A549 (cell line): ENCODE results near the gene FOXM1. TPM values are rescaled to one million over a fixed set of nuclear protein-coding genes. Genes with fewer than 3 reads are reported as not detected.

Experiments used
- ATAC-seq, 2 experiments: fragments of 200-7000 bp in 1 of 2; fragments of >200 bp in 1 of 2; cut with Nextera tagmentation in 1 of 2; cut with Tn5 transposase in 1 of 2; 3 replicates each; pipeline versions ENCODE4 v1.8.0 to v1.9.1; 2018 to 2020; ENCODE audit warnings: mild to moderate bottlenecking in 1 of 2, moderate library complexity in 1 of 2
- CTCF ChIA-PET: fragments of 300-600 bp; sonication (Branson Sonifier 250); formaldehyde crosslinking; extraction: SDS; loops from one replicate; lab custom pipeline; 2021; ENCODE audit warnings: antibody characterized with exemption, inconsistent platforms; lab: Yijun Ruan, JAX
- POLR2A ChIA-PET: fragments of 350-600 bp; formaldehyde crosslinking; extraction: SDS; loops from one replicate; lab custom pipeline; 2021; ENCODE audit warnings: antibody characterized with exemption, inconsistent platforms; lab: Yijun Ruan, JAX
- DNase-seq, 2 experiments: peaks; one replicate each; pipeline versions ENCODE4 v3.0.0 to v3.0.0-alpha.2; 2011 to 2016; ENCODE audit warnings: low read depth in 1 of 2, low spot score in 1 of 2
- FAIRE-seq: peaks from 2 replicates; lab custom pipeline; 2011; peaks lifted over from hg19 to GRCh38; lab: Jason Lieb, UNC
- H3K27ac ChIP-seq, 2 experiments: fragments of >200 bp; sonication (Bioruptor Twin); formaldehyde crosslinking; 3 replicates each; pipeline ENCODE4 v1.5.1; 2016 to 2017
- H3K4me1 ChIP-seq: fragments of >200 bp; sonication (Bioruptor Twin); formaldehyde crosslinking; 3 replicates; pipeline ENCODE4 v1.6.1; 2016
- H3K4me2 ChIP-seq: fragments of >200 bp; sonication (Bioruptor Twin); formaldehyde crosslinking; 3 replicates; pipeline ENCODE4 v1.6.1; 2016
- H3K4me3 ChIP-seq: fragments of >200 bp; sonication (Bioruptor Twin); formaldehyde crosslinking; 3 replicates; pipeline ENCODE4 v1.5.1; 2016
- H3K9me3 ChIP-seq: fragments of >200 bp; sonication (Bioruptor Twin); formaldehyde crosslinking; 3 replicates; pipeline ENCODE4 v1.6.1; 2016
- CBX2 ChIP-seq: fragments of 200-600 bp; sonication (generic); IDR thresholded peaks from 2 replicates; pipeline ENCODE4 v1.6.1; 2016; ENCODE audit warnings: low read depth, mild to moderate bottlenecking, borderline replicate concordance
- CEBPB ChIP-seq, 2 experiments: fragments of >200 bp in 1 of 2; sonication (Bioruptor Twin) in 1 of 2; formaldehyde crosslinking in 1 of 2; IDR thresholded peaks; 2 replicates each; pipeline ENCODE4 v1.6.1; 2012 to 2016
- CHD2 ChIP-seq: fragments of 150-350 bp; IDR thresholded peaks from 2 replicates; pipeline ENCODE4 v1.6.1; 2014; ENCODE audit warnings: low read length; ENCODE audit not compliant: partially characterized antibody
- CHD4 ChIP-seq: fragments of 200-600 bp; sonication (generic); IDR thresholded peaks from 2 replicates; pipeline ENCODE4 v1.6.1; 2016; ENCODE audit warnings: antibody characterized with exemption, mild to moderate bottlenecking, borderline replicate concordance
- EP300 ChIP-seq, 2 experiments: fragments of >200 bp; sonication (Bioruptor Twin); formaldehyde crosslinking; IDR thresholded peaks; 2 replicates in 1 of 2; 3 replicates in 1 of 2; pipeline ENCODE4 v1.6.1; 2016 to 2017
- ESRRA ChIP-seq: fragments of 150-350 bp; IDR thresholded peaks from 2 replicates; pipeline ENCODE4 v1.6.1; 2014; ENCODE audit warnings: mild to moderate bottlenecking, low read length, borderline replicate concordance
- FOSB ChIP-seq: fragments of 250-450 bp; sonication (Bioruptor Pico); IDR thresholded peaks from 2 replicates; pipeline ENCODE4 v1.5.0; 2020; ENCODE audit warnings: mild to moderate bottlenecking, moderate library complexity
- HDAC2 ChIP-seq: fragments of 200-600 bp; sonication (generic); IDR thresholded peaks from 2 replicates; pipeline ENCODE4 v1.6.1; 2016
- HOXA7 ChIP-seq: fragments of 250-450 bp; sonication (Bioruptor Pico); IDR thresholded peaks from 2 replicates; pipeline ENCODE4 v1.5.0; 2020; ENCODE audit warnings: mild to moderate bottlenecking, moderate library complexity
- HOXB5 ChIP-seq: fragments of 250-450 bp; sonication (Bioruptor Pico); IDR thresholded peaks from 2 replicates; pipeline ENCODE4 v1.5.0; 2020; ENCODE audit warnings: mild to moderate bottlenecking, moderate library complexity
- JUNB ChIP-seq: fragments of >200 bp; sonication (Bioruptor Twin); formaldehyde crosslinking; IDR thresholded peaks from 2 replicates; pipeline ENCODE4 v1.6.1; 2016
- KDM1A ChIP-seq: fragments of 200-600 bp; sonication (generic); IDR thresholded peaks from 2 replicates; pipeline ENCODE4 v1.6.1; 2016; ENCODE audit warnings: low read depth, mild to moderate bottlenecking
- MAFK ChIP-seq: fragments of 450-650 bp; IDR thresholded peaks from 2 replicates; pipeline ENCODE4 v1.6.1; 2014; ENCODE audit not compliant: partially characterized antibody
- MYC ChIP-seq: IDR thresholded peaks from 2 replicates; pipeline ENCODE4 v1.6.1; 2012; ENCODE audit warnings: mild to moderate bottlenecking, inconsistent platforms, low read length, improper control_type of control experiment, borderline replicate concordance
- NFE2L2 ChIP-seq: fragments of 150-350 bp; conservative IDR thresholded peaks from 2 replicates; pipeline ENCODE4 v1.6.1; 2014; ENCODE audit warnings: low read length
- NPAS2 ChIP-seq: fragments of 250-450 bp; sonication (Bioruptor Pico); IDR thresholded peaks from 2 replicates; pipeline ENCODE4 v1.8.0; 2022; ENCODE audit warnings: mild to moderate bottlenecking, moderate library complexity, borderline replicate concordance
- NR3C1 ChIP-seq: fragments of >200 bp; sonication (Bioruptor Twin); formaldehyde crosslinking; IDR thresholded peaks from 3 replicates; pipeline ENCODE4 v1.6.1; 2017
- RARB ChIP-seq: fragments of 250-450 bp; sonication (Bioruptor Pico); IDR thresholded peaks from 2 replicates; pipeline ENCODE4 v1.8.0; 2021; ENCODE audit warnings: mild to moderate bottlenecking, moderate library complexity
- RCOR1 ChIP-seq: fragments of 150-350 bp; IDR thresholded peaks from 2 replicates; pipeline ENCODE4 v1.6.1; 2014; ENCODE audit warnings: antibody characterized with exemption, low read length, low read depth
- RFX5 ChIP-seq: fragments of 450-650 bp; IDR thresholded peaks from 2 replicates; pipeline ENCODE4 v1.7.1; 2014; ENCODE audit warnings: antibody characterized with exemption, mild to moderate bottlenecking, moderate library complexity
- RNF2 ChIP-seq: fragments of 200-600 bp; sonication (generic); IDR thresholded peaks from 2 replicates; pipeline ENCODE4 v1.6.1; 2016; ENCODE audit warnings: low read depth, mild to moderate bottlenecking, antibody characterized with exemption, moderate library complexity, borderline replicate concordance
- TP53 ChIP-seq: fragments of 250-450 bp; sonication (Bioruptor Pico); IDR thresholded peaks from 2 replicates; pipeline ENCODE4 v1.5.0; 2021; ENCODE audit warnings: mild to moderate bottlenecking, moderate library complexity
- ZC3H11A ChIP-seq: fragments of 450-650 bp; IDR thresholded peaks from 2 replicates; pipeline ENCODE4 v1.6.1; 2014; ENCODE audit warnings: antibody characterized with exemption, mild to moderate bottlenecking
- ZFP36 ChIP-seq: fragments of 450-650 bp; IDR thresholded peaks from 2 replicates; pipeline ENCODE4 v1.6.1; 2014; ENCODE audit warnings: borderline replicate concordance; ENCODE audit not compliant: partially characterized antibody
- ZSCAN20 ChIP-seq: fragments of 250-450 bp; sonication (Bioruptor Pico); IDR thresholded peaks from 2 replicates; pipeline ENCODE4 v1.8.0; 2022; ENCODE audit warnings: mild to moderate bottlenecking, moderate library complexity
- WGBS: methylation state at CpG from one replicate; pipeline ENCODE4 v1.1.6; 2017; ENCODE audit errors: missing lambda C conversion rate; 5-methylcytosine and 5-hydroxymethylcytosine counted together
- polyA plus RNA-seq, 4 experiments: library from polyadenylated mRNA; depleted of rRNA in 3 of 4; stranded (reverse); fragments of >200 nt; fragmentation: RNase III in 1 of 4; extraction: RNeasy Plus Mini Kit Qiagen cat#74134 plus additional on column Dnase treatment in 1 of 4; gene quantifications; 2 replicates in 3 of 4; 3 replicates in 1 of 4; pipeline ENCODE4 v1.2.3, GENCODE V29; 2011 to 2017
- TF ChIP-seq, protein P1 (sequence below): fragments of 450-650 bp; IDR thresholded peaks from 2 replicates; pipeline ENCODE4 v1.6.1; 2014; ENCODE audit warnings: antibody characterized with exemption
- TF ChIP-seq, protein P2 (sequence below): fragments of 150-350 bp; IDR thresholded peaks from 2 replicates; pipeline ENCODE4 v1.6.1; 2014; ENCODE audit warnings: low read depth, mild to moderate bottlenecking, low read length
- TF ChIP-seq, protein P3 (sequence below): IDR thresholded peaks from 2 replicates; pipeline ENCODE4 v1.6.1; 2012
- TF ChIP-seq, protein P4 (sequence below): IDR thresholded peaks from 2 replicates; pipeline ENCODE4 v1.6.1; 2012; ENCODE audit warnings: low read depth, borderline replicate concordance

Gene FOXM1
- polyA plus RNA-seq, 2 of the 4 experiments (the other 2 are of a cell fraction): 40.3 to 84.0 TPM

DNA sequence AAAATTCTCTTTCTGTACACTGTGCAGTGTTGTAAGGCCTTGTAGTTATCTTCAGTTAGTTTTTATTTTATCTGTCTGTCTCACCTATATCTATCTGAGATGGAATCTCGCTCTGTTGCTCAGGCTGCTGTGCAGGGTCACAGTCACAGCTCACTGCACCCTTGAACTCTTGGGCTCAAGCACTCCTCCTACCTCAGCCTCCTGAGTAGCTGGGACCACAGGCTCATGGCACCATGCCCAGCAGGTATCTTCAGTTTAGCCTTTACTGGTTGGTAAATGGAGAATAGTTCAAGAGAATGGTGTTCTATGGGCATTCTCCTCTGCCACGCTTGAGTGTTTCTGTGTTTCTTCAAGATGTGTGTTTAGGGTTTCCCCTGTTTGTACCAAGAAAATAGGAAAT, 27.3 kb upstream of the FOXM1 start:
- DNase-seq: no peak
- POLR2A ChIA-PET: no interaction called here
- ATAC-seq: no peak
- no peak for FAIRE-seq
- no peaks in the 10 kb centered on the region for H3K4me1 ChIP-seq
- TF ChIP-seq MAFK (no peak), CBX2 (no peak), TP53 (no peak), RCOR1 (no peak), ZSCAN20 (CRISPR knock-in tag) (no peak)
- TF ChIP-seq, protein P1, sequence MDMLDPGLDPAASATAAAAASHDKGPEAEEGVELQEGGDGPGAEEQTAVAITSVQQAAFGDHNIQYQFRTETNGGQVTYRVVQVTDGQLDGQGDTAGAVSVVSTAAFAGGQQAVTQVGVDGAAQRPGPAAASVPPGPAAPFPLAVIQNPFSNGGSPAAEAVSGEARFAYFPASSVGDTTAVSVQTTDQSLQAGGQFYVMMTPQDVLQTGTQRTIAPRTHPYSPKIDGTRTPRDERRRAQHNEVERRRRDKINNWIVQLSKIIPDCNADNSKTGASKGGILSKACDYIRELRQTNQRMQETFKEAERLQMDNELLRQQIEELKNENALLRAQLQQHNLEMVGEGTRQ: no peak
- TF ChIP-seq, all 56 proteins: peak for 0
- WGBS: 93% methylated on average over 2 of the region's 2 CpGs
- Histone ChIP-seq H3K27ac (no peak overlapping the region), H3K4me2 (no peak overlapping the region), H3K4me3 (no peak overlapping the region), H3K9me3 (no peaks in the 10 kb centered on the region)
- CTCF ChIA-PET: no interaction called here

DNA sequence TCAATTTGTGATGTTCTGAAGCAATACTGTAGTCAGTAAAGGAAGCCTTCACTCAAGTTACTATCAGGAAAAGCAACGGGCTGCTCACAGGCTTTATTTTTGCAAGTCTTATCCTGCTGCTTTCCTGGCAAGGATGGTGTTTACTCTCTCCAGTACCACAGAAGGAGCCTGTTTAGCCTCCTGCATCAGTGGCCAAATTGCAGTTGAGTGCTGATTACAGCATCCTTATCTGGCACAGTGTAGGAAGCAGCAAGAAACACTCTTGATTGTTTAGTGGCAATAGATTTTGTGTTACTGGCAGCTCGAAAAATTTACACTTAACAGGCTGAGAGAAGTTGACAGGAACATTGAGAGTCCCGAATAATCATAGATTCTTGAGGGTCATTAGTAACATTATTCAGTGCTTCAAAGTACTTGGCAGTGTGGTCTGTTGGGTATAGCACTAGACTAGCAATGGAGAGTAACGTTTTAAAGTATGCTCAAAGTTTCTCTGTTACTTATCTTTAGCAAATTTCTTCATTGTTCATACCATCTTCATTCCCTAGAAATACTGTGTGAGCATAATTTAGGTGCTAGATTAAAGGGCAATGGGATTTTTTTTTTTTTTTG, 25.4 kb upstream of the FOXM1 start:
- Histone ChIP-seq H3K4me3 (no peak overlapping the region), H3K4me1 (no peaks in the 10 kb centered on the region), H3K9me3 (no peaks in the 10 kb centered on the region), H3K27ac (no peak overlapping the region), H3K4me2 (no peak overlapping the region)
- TF ChIP-seq MYC (no peak), ZFP36 (no peak), CHD2 (no peak), MAFK (no peak), CHD4 (no peak), KDM1A (no peak), CEBPB (IDR thresholded peaks at IDR 0.05) (no peak), NPAS2 (CRISPR knock-in tag) (no peak), NFE2L2 (no peak), HOXA7 (CRISPR knock-in tag) (no peak), JUNB (no peak), HDAC2 (no peak), RCOR1 (no peak), EP300 (IDR thresholded peaks at IDR 0.05) (no peak)
- TF ChIP-seq, protein P2, sequence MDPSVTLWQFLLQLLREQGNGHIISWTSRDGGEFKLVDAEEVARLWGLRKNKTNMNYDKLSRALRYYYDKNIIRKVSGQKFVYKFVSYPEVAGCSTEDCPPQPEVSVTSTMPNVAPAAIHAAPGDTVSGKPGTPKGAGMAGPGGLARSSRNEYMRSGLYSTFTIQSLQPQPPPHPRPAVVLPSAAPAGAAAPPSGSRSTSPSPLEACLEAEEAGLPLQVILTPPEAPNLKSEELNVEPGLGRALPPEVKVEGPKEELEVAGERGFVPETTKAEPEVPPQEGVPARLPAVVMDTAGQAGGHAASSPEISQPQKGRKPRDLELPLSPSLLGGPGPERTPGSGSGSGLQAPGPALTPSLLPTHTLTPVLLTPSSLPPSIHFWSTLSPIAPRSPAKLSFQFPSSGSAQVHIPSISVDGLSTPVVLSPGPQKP: no peak
- TF ChIP-seq, protein P1: no peak
- FAIRE-seq (no peak), DNase-seq (no peak), ATAC-seq (no peak)
- WGBS: 75% methylated on average over 4 of the region's 4 CpGs
- CTCF ChIA-PET: no interaction called here
- POLR2A ChIA-PET: no interaction called here

DNA sequence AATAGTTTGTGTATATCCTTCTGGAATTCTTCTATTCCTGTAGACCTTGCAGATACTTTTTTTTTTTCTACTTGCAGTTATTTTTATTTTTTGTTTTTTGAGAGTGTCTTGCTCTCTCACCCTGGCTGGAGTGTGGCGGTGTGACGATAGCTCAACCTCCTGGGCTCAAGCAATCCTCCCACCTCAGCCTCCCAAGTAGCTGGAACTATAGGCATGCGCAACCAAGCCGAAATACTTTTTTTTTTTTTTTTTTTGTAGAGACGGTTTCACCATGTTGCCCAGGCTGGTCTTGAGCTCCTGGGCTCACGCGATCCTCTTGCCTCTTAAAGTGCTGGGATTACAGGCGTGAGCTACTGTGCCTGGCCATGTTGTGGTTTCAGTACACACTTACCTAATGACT, 23.7 kb upstream of the FOXM1 start:
- DNase-seq: no peak
- FAIRE-seq: no peak
- no peak for ATAC-seq
- Histone ChIP-seq H3K9me3 (no peaks in the 10 kb centered on the region), H3K27ac (no peak overlapping the region), H3K4me2 (no peak overlapping the region), H3K4me1 (no peaks in the 10 kb centered on the region; the same call in 2 of the 3 replicates), H3K4me3 (no peak overlapping the region)
- WGBS: 90% methylated on average over 8 of the region's 8 CpGs
- CTCF ChIA-PET: interaction anchor here (0.6 to 1.4 kb wide), 9 partner anchors 11 to 1526 kb away, joined by 3 to 4 read pairs (median 3); no protein-coding TSS in a partner anchor
- POLR2A ChIA-PET: no interaction called here
- TF ChIP-seq CBX2 (no peak), RARB (no peak), ESRRA (no peak), ZFP36 (no peak), NR3C1 (no peak), RNF2 (no peak), NPAS2 (CRISPR knock-in tag) (no peak), HOXB5 (CRISPR knock-in tag) (no peak), CHD2 (no peak), FOSB (no peak), MYC (no peak), RCOR1 (no peak), TP53 (no peak), RFX5 (no peak), ZC3H11A (no peak)
- TF ChIP-seq, protein P3, sequence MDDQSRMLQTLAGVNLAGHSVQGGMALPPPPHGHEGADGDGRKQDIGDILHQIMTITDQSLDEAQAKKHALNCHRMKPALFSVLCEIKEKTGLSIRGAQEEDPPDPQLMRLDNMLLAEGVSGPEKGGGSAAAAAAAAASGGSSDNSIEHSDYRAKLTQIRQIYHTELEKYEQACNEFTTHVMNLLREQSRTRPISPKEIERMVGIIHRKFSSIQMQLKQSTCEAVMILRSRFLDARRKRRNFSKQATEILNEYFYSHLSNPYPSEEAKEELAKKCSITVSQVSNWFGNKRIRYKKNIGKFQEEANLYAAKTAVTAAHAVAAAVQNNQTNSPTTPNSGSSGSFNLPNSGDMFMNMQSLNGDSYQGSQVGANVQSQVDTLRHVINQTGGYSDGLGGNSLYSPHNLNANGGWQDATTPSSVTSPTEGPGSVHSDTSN: no peak
- TF ChIP-seq, protein P4, sequence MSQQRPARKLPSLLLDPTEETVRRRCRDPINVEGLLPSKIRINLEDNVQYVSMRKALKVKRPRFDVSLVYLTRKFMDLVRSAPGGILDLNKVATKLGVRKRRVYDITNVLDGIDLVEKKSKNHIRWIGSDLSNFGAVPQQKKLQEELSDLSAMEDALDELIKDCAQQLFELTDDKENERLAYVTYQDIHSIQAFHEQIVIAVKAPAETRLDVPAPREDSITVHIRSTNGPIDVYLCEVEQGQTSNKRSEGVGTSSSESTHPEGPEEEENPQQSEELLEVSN: no peak
- TF ChIP-seq, protein P1: no peak
